Measurements from ENCODE around the gene TXNDC2.

The TXNDC2 gene

DNA sequence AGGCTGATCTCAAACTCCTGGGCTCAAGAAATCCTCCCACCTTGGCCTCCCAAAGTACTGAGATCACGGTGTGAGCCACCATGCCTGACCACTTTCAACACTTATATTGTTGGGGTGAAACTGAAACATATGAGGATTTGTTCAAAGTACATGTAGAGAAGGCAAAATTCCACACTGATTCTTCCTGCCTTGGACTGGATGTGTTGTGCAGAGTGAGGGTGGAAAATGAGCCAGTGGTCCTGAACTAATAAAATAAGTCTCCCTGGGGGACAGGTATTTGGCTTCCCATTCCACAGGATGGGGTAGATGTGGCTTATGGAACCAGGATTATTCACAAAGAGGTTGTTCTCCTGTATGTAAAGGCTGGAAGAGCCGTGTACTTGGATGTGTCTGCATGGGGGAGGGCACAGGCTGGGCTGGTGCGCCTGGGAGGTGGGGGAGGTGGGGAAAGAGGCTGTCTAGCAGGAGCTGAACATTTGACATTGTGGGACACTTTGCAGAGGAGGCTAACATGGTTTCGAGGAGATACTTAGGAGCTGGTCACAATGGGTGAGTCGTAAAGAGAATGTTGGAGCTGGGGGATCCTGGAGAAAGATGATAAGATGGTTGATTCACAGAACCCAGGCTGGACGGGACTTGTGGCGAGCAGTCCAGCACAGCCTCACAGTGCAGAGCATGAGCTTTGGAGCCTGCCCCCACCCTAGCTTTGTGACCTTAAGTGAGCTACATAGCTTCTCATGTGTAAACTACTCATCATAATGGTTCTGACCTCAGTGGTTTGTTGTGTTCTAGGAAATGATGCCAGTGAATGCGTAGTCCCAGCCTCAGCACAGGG, at the start of gene TXNDC2:
Gene TXNDC2 (plus strand): TSS at position 804 of the 835 bp plus-strand sequence. CDS start 708 bp downstream, outside the sequence.
- DNase-seq (ENCODE audit: insufficient read length, low spot score) (no peak), FAIRE-seq (no peak)
- TF ChIP-seq, protein P1, sequence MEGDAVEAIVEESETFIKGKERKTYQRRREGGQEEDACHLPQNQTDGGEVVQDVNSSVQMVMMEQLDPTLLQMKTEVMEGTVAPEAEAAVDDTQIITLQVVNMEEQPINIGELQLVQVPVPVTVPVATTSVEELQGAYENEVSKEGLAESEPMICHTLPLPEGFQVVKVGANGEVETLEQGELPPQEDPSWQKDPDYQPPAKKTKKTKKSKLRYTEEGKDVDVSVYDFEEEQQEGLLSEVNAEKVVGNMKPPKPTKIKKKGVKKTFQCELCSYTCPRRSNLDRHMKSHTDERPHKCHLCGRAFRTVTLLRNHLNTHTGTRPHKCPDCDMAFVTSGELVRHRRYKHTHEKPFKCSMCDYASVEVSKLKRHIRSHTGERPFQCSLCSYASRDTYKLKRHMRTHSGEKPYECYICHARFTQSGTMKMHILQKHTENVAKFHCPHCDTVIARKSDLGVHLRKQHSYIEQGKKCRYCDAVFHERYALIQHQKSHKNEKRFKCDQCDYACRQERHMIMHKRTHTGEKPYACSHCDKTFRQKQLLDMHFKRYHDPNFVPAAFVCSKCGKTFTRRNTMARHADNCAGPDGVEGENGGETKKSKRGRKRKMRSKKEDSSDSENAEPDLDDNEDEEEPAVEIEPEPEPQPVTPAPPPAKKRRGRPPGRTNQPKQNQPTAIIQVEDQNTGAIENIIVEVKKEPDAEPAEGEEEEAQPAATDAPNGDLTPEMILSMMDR (IDR thresholded peaks at IDR 0.05; ENCODE audit: insufficient read depth, missing control alignments): no peak

DNA sequence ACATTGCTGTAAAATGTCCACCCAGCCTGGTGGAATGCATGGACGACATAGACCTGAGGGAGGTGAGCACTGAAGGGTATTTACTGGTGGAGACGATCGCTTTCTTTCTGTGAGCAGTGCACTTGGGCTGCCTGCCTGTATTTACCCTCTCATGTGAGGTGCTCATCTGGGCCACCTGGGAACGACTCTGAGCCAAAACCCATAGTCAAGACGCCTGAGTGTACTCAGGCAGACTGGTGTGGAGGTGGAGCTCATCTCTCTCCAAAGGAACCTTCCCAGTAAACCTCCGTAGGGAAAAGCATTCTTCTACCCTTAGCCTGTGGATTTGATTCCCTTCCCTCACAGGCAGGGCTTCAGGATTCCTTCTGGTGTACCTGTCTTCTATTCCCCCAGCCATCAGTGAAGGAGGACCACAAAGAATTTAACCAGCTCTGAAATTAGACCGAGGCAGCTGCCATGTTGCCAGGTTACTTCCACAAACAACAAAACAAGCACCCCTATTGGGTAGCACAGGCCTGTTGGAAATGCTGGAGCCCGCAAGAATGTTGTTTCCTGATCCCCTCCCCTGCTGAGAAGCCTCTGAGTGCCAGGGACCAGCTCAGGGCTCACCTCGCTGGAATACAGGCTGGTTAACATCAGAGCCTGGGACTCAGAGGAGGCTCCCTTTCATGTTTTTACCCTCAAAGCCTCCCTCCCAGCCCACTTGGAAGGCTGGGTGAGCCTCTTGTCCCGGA, 47.5 kb upstream of the TXNDC2 start:
- no peak for FAIRE-seq
- TF ChIP-seq, protein P1 (IDR thresholded peaks at IDR 0.05; ENCODE audit: insufficient read depth, missing control alignments): no peak
- no peak for DNase-seq (ENCODE audit: insufficient read length, low spot score)

DNA sequence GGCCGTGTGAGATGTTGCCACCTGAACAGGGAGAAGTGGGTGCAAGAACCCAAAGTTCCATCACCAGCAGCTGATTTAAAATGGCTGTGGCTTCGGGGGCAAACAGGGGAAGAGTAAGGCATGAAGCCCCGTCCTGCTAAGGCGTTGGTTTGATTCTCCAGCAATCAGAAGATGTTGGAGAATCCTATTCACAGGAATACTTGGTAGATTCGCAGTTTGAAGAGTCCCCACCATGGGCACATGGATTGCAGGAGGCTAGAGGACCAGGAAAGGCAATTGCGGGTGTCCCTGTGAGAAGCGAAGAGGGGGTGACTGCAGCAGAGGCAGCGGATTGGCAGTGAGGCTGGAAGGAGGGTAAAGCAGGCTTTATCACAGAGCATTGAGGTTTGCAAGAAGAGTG, 46.6 kb upstream of the TXNDC2 start:
- FAIRE-seq (no peak), DNase-seq (ENCODE audit: insufficient read length, low spot score) (no peak)
- TF ChIP-seq, protein P1 (IDR thresholded peaks at IDR 0.05; ENCODE audit: insufficient read depth, missing control alignments): no peak

DNA sequence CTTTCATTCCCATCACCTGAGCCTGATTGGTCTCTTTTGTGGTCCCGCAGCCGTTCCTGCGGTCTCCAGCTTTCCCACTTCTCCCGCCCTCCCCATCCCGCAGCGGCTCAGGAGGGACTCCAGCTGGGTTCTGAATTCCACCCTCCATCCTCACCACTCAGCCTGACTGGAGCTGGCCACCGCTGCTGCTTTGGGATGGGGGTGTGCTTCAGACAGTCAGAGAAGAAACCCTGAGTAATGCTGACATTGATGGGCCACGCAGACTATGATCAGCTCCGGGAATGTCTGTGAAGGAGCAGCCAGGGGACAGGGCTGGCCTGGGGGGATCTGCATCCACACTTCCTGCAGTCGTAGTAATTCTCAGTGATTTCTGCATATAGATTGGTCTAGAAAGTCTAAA, 45.9 kb upstream of the TXNDC2 start:
- TF ChIP-seq, protein P1 (IDR thresholded peaks at IDR 0.05; ENCODE audit: insufficient read depth, missing control alignments): no peak
- FAIRE-seq (no peak), DNase-seq (ENCODE audit: insufficient read length, low spot score) (no peak)

DNA sequence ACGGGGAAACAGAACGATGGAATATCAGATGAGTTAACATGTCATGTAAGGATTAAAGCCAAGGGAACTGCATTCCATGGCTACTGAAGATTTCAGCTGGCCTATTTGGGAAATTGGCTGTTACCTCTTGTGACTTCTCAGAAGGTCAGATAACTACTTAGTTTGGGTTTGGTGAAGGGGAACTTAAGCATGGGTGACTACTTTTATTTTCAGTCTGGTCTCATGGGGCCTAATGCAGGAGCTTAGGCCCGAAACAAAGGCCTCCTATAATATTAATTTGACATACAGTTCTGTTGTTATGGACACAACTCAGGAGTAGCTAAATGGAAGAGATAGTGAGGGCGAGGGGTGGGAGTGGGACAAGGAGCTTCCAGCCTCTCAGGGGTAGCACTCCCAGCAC, 44.0 kb upstream of the TXNDC2 start:
- FAIRE-seq: no peak
- DNase-seq (ENCODE audit: insufficient read length, low spot score): no peak
- TF ChIP-seq, protein P1 (IDR thresholded peaks at IDR 0.05; ENCODE audit: insufficient read depth, missing control alignments): no peak

DNA sequence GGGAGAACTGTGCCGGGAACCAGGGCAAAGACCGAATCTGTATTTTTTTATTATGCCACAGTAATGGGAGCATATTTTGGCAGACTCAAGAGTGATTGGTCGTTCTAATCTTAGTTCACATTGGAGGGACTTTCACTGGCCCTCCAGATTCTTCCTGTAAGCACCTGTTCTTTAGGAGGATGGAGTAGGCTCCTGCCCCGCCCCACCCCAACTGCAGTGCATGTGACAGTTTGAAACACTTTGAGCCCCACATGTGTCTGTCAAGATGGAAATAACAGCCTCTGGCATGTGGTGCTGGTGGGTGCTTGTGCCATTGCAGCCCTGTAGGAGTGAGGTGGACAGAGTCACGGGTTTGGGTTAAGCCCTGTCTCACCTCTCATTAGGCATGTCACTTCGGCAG, 43.3 kb upstream of the TXNDC2 start:
- DNase-seq (ENCODE audit: insufficient read length, low spot score): no peak
- TF ChIP-seq, protein P1 (IDR thresholded peaks at IDR 0.05; ENCODE audit: insufficient read depth, missing control alignments): no peak
- no peak for FAIRE-seq

DNA sequence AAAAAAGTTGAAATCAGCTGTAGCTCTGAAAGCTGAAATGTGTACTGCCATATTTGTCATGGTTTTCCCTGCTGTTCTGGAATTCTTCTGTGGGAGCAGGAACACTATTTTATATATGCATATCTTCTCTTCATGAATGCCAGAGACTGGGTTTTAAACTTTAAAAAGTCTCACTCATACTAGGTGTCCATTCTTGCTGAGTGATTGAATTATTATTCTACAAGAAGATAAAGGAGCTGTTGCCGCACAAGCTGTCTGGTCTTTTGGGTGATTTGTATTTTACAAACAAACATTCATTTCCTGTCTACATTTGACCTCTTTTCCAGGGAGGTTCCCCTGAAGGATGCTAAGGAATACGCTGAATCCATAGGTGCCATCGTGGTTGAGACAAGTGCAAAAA, 40.5 kb upstream of the TXNDC2 start:
- FAIRE-seq (no peak), DNase-seq (ENCODE audit: insufficient read length, low spot score) (no peak)
- TF ChIP-seq, protein P1 (IDR thresholded peaks at IDR 0.05; ENCODE audit: insufficient read depth, missing control alignments): no peak

All from D721Med (cell line).